HG02571 (cell line): ENCODE results near the gene ART3.

ENCODE experiments used
- ATAC-seq: cut with Tn5 transposase; IDR thresholded peaks from one replicate; pipeline ENCODE4 v1.9.1; 2021; ENCODE audit warnings: mild to moderate bottlenecking, moderate library complexity; ENCODE audit not compliant: unreplicated experiment

The ART3 gene

DNA sequence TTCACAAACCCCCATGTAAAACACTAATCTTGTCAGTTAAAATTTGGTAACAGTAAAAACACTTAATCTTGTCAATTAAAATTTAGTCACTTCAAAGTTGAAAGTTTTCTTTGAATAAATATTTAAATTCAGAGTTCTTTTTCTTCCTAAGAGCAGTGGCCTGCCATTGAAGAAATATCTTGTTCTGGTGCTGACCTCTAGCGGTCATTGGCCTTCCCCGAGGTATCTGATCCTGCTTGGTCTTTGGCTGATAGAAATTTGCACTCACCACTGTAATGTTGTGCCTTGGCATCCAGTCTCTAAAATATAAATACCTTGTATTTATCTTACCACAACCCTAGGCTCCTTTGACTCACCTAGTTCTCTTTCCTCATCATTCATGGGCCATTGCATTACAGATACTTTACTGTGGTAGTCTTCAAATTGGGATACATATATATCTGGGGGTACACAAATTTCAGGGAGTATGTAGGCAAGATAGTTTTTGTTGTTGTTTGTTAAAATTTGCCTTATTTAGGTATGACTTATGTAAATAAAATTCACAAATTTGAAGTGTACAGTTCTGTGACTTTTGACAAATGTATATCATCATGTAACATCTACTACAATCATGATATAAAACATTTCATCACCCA, 6.7 kb upstream of the ART3 start:
- peak; percentile 58 for ATAC-seq

DNA sequence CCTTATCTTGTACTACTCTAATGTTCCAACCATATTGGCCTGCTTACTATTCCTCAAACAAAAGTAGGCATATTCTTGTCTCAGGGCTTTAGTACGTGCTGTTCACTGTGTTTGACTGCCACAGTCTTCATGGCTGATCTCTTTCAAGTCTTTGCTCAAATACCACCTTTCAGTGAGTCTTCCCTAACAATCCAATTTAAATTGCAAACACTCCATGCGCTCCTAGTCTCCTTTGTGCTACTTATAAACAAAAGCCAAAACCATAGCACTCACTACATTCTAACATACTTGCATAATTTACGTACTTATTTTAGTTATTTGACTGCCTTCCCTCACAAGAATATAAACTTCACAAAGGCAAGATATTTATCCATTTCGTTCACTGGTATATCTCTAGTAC, 1.7 kb upstream of the ART3 start:
- no peak for ATAC-seq

DNA sequence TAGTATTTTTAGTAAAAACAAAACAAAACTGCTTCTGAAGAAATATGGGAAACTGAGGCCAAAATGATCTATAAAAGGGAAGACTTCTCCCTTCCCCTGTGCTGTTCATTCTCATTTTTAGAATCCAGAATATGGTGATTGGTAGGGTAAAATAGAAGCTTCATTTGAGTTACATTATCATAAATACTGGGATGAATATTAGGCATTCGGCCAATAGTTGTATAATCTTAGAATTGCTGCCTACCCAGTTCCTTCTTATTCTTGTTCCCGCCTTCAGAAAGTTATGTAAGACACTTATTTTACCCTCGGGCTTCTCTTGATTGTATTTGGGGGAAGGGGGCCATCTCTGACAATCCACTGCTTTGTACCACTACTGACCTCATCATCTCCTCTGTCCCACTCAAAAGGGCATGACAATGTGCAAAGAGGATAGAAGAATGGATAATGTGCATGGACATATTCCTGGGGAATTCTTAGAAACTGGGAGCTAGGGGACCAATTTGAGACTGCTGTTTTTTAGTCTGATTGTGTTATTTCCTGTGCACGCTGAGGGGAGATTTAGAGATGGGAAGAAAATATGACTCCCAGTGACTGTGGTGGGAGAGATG, 588 bp downstream of the ART3 start:
- no peak for ATAC-seq

- no peak for ATAC-seq
Observed at GRCh38 chr4:76078033-76078613, 3.6 kb downstream of the ART3 start.

DNA sequence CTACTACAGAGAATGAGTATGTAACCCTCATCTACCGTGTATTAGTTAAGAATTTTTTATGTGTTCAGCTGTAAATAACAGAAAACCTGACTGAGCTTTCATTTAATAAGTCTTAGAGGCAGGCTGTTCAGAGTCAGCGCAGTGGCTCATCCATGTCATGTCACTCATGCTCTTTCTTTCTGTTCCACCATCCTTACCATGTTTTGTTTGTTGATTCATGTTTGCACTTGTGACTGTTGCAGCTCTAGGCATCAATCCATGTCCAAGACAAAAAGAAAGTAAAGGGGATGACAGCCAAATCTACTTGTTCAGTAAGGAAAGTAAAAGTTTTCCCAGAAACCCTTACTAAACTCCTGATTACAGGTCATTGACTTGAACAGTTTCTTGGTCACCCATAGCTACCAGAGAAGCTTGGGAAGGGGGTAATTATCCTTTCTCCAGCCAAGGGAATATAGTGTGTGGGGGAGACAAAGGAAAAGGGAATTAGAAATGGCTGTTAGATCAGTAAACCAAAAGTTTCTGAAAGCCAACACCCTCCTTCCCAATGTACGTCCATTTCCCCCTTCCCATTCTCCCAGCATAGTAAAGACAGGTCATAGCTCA, 9.0 kb downstream of the ART3 start:
- ATAC-seq, result no peak

DNA sequence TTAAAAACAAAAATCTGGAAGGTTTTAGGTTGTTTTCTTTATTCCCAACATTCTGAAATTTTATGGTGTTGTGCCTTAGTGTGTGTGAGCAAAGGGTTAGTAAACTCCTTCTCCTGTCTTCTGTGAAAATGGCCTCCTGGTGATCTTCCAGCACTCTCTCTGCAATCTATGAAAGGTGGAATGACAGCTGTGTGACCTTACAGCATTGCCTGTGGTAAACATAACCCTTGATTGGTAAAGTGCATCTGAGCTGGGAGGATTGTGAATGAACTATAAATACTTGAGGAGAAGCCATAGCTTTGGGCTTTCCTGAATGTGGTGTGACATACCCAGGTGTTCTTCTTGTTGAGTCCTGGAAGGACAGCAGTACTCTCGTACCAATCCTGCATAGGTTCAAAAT, 10.0 kb downstream of the ART3 start:
- ATAC-seq, result no peak

GRCh38 chr4:76087007-76087769, 12.7 kb downstream of the ART3 start:
- no peak for ATAC-seq

DNA sequence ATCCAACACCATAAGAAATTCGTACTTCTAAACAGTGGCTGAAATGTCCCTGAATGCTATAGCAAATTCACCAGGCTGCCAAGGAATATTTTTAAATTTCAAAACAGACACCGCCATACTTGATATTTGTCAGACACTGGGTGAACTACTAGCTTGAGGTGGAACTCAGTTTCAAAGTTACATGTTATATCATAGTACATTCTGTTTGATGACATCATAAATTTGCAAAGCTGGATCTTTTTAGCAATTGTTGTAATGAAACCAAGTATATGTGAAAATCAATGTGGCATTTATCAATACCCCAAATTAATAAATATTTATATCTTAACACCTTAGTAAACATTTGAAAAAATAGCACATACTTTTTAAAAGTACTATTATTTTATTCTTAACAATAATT, 14.2 kb downstream of the ART3 start:
- ATAC-seq, result no peak

DNA sequence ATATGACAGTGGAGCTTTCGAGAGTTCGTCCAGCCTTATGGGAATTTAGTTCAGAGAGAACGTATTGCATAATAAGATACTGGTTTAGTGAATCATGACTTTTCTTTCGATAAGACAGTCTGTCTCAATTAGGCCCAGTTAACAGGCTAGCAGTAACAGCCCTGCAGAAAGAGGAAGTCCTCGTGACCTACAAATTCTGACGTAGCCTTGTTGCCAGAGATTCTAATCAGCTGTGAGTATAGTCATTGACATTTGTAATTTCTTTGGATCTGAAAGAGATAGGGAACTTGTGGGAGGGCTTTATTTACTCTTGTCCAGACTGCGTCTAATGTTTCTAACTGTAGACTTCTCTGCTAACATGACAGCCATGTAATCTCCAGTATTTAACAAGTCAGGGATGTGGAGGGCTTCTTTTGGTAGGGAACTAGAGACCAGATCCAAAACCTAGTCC, 15.8 kb downstream of the ART3 start:
- ATAC-seq, result no peak

GRCh38 chr4:76091052-76091451, 16.5 kb downstream of the ART3 start:
- no peak for ATAC-seq

GRCh38 chr4:76095568-76095967, 21.1 kb downstream of the ART3 start:
- no peak for ATAC-seq

DNA sequence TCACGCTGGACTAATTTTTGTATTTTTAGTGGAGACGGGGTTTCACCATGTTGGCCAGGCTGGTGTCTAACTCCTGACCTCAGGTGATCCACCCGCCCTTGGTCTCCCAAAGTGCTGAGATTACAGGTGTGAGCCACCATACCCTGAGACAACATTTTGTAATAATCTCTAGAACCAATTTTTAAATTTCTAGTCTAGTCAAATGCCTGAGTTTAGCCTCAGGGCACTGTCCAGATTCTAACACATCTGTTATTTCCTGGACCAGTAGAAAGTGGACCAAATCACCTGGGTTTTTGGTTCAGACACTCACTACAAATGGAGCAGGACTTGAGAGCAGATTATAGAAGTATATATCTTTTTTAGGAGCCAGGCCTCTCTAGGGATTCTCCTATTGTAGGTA, 21.6 kb downstream of the ART3 start:
- no peak for ATAC-seq

DNA sequence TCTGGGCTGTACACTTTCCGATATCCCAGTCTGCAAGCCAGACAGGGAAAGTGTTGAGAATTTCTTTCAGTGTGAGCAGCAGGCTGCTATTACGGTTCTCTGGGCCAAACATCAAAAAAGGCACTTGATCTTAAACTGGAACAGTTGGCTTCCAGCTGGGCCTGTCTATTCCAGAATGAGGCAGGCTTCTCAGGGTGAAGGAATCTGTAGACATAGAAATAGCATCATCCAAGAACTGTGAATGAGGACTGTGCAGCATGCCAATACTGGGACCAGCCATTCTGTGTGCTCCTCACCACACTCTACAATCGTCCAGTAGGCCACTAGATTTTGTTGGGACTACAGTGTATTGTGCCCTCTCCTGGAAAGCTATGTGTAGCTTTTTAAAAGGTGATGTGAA, 31.1 kb downstream of the ART3 start:
- no peak for ATAC-seq

DNA sequence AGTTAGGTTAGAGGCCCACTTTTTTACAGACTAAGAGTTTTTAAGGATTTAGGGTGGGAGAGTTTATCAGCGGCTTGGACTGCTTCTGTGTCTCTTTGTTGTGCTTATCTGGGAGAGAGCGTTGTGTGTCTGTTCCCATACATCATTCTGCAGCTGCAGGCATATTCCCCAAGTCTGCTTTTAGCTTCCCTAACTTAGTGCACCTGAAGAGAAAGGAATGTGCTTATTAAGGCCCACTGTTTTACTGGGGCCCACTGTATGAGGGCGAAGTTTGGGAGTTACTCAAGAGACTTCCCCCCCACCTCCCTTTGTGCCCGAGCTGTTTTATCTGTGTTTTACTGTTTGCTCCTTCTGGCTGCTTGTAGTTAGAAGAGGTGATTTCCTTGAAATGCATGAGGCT, 31.9 kb downstream of the ART3 start:
- ATAC-seq, result no peak

DNA sequence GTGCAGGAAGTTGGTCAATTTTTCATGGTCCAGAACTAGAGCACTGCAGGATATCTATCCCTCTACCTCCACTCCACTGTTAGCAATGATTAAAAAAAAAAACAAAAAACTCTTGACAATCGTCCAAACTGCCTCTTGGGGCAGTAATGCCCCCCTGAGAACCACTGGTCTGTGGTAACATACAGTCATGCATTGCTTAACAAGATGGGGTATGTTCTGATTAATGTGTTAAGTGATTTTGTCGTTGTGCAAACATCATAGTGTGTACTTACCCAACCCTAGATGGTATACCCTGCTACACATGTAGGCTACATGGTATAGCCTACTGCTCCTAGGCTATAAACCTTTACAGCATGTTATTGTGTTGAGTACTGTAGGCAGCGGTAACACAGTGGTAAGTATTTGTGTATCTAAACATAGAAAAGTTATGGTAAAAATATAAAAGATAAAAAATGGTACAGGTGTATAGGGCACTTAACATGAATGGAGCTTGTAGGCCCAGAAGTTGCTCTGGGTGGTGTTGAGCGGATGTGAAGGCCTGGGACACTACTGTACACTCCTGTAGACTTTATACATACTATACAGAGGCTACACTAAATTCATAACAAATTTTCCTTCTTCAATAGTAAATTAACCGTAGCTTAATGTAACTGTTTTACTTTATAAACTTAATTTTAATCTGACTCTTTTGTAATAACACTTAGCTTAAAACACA, 34.1 kb downstream of the ART3 start:
- ATAC-seq, result no peak

DNA sequence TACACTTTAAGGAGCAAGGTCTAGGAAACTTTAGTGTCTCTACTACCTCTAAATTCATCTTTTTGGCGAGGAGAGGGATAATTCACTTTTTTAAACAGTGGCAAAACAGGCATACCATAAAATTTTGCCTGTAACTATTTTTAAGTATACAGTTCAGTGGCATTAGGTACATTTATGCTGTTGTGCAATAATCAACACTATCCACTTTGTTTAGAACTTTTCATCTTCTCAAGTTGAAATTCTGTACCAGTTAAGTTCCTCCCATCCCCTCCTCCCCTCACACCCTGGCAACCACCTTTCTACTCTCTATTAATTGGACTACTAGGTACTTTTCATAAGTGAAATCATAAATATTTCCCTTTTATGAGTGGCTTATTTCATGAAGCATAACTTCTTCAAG, 42.3 kb downstream of the ART3 start:
- no peak for ATAC-seq

DNA sequence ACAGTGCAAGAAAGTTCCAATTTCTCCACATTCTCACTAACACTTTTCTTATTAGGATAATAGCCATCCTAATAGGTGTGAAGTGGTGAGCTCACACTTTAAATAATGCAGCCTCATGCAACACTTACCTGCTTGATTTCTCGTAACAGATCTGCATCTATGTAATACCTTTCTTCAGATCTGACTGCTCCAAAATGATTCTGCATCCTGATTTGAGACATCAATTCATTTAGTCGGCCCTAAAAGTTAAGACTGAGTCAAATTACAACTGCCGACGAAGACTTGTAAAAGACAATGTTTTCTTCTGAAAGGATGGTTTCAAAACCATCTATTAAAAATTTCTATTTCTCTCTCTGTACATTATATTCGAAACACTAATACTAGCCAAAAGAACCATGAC, 43.0 kb downstream of the ART3 start:
- ATAC-seq, result no peak

- no peak for ATAC-seq
Observed at GRCh38 chr4:76120199-76120598, 45.7 kb downstream of the ART3 start.

- no peak for ATAC-seq
Observed at GRCh38 chr4:76125816-76126215, 51.3 kb downstream of the ART3 start.

GRCh38 chr4:76127754-76128153, 53.2 kb downstream of the ART3 start:
- ATAC-seq, result no peak

DNA sequence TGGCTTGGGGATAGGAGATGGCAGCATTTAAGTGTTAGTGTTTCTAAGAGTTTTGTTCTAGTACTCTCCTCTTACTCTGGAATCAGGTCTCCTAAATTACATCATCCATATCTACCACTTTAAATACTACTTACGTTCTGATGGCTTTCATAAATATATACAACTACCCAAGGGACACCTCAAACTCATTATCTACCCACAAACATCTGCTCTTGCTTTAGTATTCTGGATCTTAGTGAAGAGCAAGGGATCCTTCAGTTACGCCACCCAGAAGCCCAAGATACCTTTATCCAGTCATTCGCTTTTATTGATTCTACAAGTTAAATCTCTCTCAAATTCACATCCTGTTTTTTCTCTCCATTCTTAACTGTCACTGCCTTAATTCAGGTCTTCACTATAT, 66.7 kb downstream of the ART3 start:
- no peak for ATAC-seq
